Mucosa of rectum (tissue), 2 donors: ENCODE data around the gene SHB.
"Not testable (repeated sequence)": the region's sequence is repeated elsewhere in the genome, so short reads cannot be mapped to it uniquely, and the experiment has no call there.

Source experiments
- H3K27ac ChIP-seq, 2 donors: one replicate each; pipeline ENCODE4 v1.7.0; 2013; ENCODE audit warnings: inconsistent platforms in 2 of 2, low read depth in 2 of 2, low read length in 2 of 2
- H3K27me3 ChIP-seq, 2 donors: one replicate each; pipeline ENCODE4 v1.7.0; 2013; ENCODE audit warnings: low read length in 2 of 2; ENCODE audit not compliant: control insufficient read depth in 2 of 2, insufficient read depth in 2 of 2
- H3K36me3 ChIP-seq, 2 donors: one replicate each; pipeline ENCODE4 v1.7.0; 2013; ENCODE audit warnings: low read length in 2 of 2; ENCODE audit not compliant: control insufficient read depth in 2 of 2, insufficient read depth in 2 of 2
- H3K4me1 ChIP-seq, 2 donors: one replicate each; pipeline ENCODE4 v1.7.0; 2013; ENCODE audit warnings: low read length in 2 of 2, mild to moderate bottlenecking in 1 of 2; ENCODE audit not compliant: control insufficient read depth in 2 of 2, insufficient read depth in 2 of 2
- H3K4me3 ChIP-seq, 2 donors: one replicate each; pipeline ENCODE4 v1.7.0; 2013; ENCODE audit warnings: low read length in 2 of 2
- H3K9ac ChIP-seq, 2 donors: one replicate each; pipeline ENCODE4 v1.7.0; 2013; ENCODE audit warnings: low read length in 2 of 2, low read depth in 1 of 2, mild to moderate bottlenecking in 1 of 2
- H3K9me3 ChIP-seq, 2 donors: one replicate each; pipeline ENCODE4 v1.7.0; 2013; ENCODE audit warnings: low read length in 2 of 2; ENCODE audit not compliant: control insufficient read depth in 2 of 2
- donor health status: healthy.
- donor health status: Normal muscosa, but diverticular disease.

The SHB gene

GRCh38 chr9:37887977-37888583 is 180.9 kb downstream of the SHB start:
- H3K9ac ChIP-seq, result not testable (repeated sequence)
- H3K36me3 ChIP-seq, result peaks cover 11 to 13% of the 10 kb centered on the region in 2 donors

GRCh38 chr9:37880916-37881479 is 188.0 kb downstream of the SHB start:
- Histone ChIP-seq H3K27ac (no peak overlapping the region), H3K9ac (no peak overlapping the region), H3K36me3 (peaks cover 7 to 16% of the 10 kb centered on the region in 2 donors), H3K9me3 (peaks cover 0 to 3% of the 10 kb centered on the region in 2 donors), H3K4me3 (no peak overlapping the region), H3K27me3 (no peaks in the 10 kb centered on the region), H3K4me1 (no peaks in the 10 kb centered on the region)

More at GRCh38 chr9:37887977-37888583, 180.9 kb downstream of the SHB start:
- H3K27me3 ChIP-seq, H3K4me3 ChIP-seq, H3K9me3 ChIP-seq, H3K27ac ChIP-seq, H3K4me1 ChIP-seq: not testable (repeated sequence)

- Histone ChIP-seq H3K27ac (no peak overlapping the region), H3K4me1 (no peaks in the 10 kb centered on the region), H3K9ac (no peak overlapping the region), H3K9me3 (peaks cover 0 to 3% of the 10 kb centered on the region in 2 donors), H3K27me3 (no peaks in the 10 kb centered on the region), H3K36me3 (peaks cover 7 to 11% of the 10 kb centered on the region in 2 donors), H3K4me3 (no peak overlapping the region)
Measured at GRCh38 chr9:37876376-37876775, 192.7 kb downstream of the SHB start.

- H3K9me3 ChIP-seq, result peaks cover 0 to 3% of the 10 kb centered on the region in 2 donors
- H3K27ac ChIP-seq, result no peak overlapping the region
- no peaks in the 10 kb centered on the region for H3K27me3 ChIP-seq
- H3K4me3 ChIP-seq, result no peak overlapping the region
- no peak overlapping the region for H3K9ac ChIP-seq
- peaks cover 0 to 6% of the 10 kb centered on the region in 2 donors for H3K4me1 ChIP-seq
- peaks cover 2 to 6% of the 10 kb centered on the region in 2 donors for H3K36me3 ChIP-seq
Measured at GRCh38 chr9:37873955-37874354, 195.1 kb downstream of the SHB start.

- H3K36me3 ChIP-seq, result peaks cover 0 to 3% of the 10 kb centered on the region in 2 donors
- no peak overlapping the region for H3K4me3 ChIP-seq
- no peaks in the 10 kb centered on the region for H3K9me3 ChIP-seq
- no peak overlapping the region for H3K9ac ChIP-seq
- H3K27me3 ChIP-seq, result no peaks in the 10 kb centered on the region
- no peak overlapping the region for H3K27ac ChIP-seq
- peaks cover 0 to 6% of the 10 kb centered on the region in 2 donors for H3K4me1 ChIP-seq
Measured at GRCh38 chr9:37870799-37871176, 198.2 kb downstream of the SHB start.

GRCh38 chr9:37870081-37870798 is 198.8 kb downstream of the SHB start:
- Histone ChIP-seq H3K36me3 (peaks cover 0 to 3% of the 10 kb centered on the region in 2 donors), H3K9ac (no peak overlapping the region), H3K4me3 (no peak overlapping the region), H3K4me1 (peaks cover 0 to 6% of the 10 kb centered on the region in 2 donors), H3K27ac (no peak overlapping the region), H3K9me3 (no peaks in the 10 kb centered on the region), H3K27me3 (no peaks in the 10 kb centered on the region)
